K562 (cell line): ENCODE data around the gene SERPIND1. TPM values are rescaled to one million over a fixed set of nuclear protein-coding genes. Genes with fewer than 3 reads are reported as not detected.

ENCODE experiments used
- BDP1 ChIP-seq: IDR thresholded peaks from 3 replicates; pipeline ENCODE4 v1.6.1; 2011; ENCODE audit not compliant: insufficient read length, insufficient read depth
- CTCFL ChIP-seq: IDR thresholded peaks from 2 replicates; pipeline ENCODE4 v1.6.1; 2011; ENCODE audit warnings: borderline replicate concordance, low read depth, mild to moderate bottlenecking, moderate library complexity, low read length; ENCODE audit not compliant: insufficient read depth, poor library complexity, severe bottlenecking
- ELF4 ChIP-seq: fragments of 450-650 bp; formaldehyde crosslinking; IDR thresholded peaks from 2 replicates; pipeline ENCODE4 v1.4.0; 2022; ENCODE audit warnings: missing genetic modification characterization
- FOSL1 ChIP-seq: fragments of 200-800 bp; sonication (Bioruptor generic); conservative IDR thresholded peaks from 2 replicates; pipeline ENCODE4 v1.6.1; 2016; ENCODE audit warnings: missing genetic modification characterization, missing compliant biosample characterization
- JUNB ChIP-seq: fragments of 450-650 bp; formaldehyde crosslinking; conservative IDR thresholded peaks from 2 replicates; pipeline ENCODE4 v1.4.0; 2020; ENCODE audit warnings: mild to moderate bottlenecking
- KLF1 ChIP-seq: fragments of 450-650 bp; IDR thresholded peaks from 2 replicates; pipeline ENCODE4 v1.6.1; 2016; ENCODE audit warnings: missing genetic modification characterization, missing compliant biosample characterization
- MAFF ChIP-seq: IDR thresholded peaks from 2 replicates; pipeline ENCODE4 v1.6.1; 2012; ENCODE audit warnings: low read length, improper control_type of control experiment
- PRDM10 ChIP-seq: fragments of 450-650 bp; IDR thresholded peaks from 2 replicates; pipeline ENCODE4 v1.6.1; 2018; ENCODE audit not compliant: partially characterized antibody
- PREB ChIP-seq: sonication (generic); formaldehyde crosslinking; IDR thresholded peaks from 2 replicates; pipeline ENCODE4 v1.8.1; 2023; ENCODE audit warnings: mild to moderate bottlenecking, missing genetic modification reagents
- SRSF9 ChIP-seq: fragments of 200-400 bp; formaldehyde crosslinking; IDR thresholded peaks from 2 replicates; pipeline ENCODE4 v1.6.1; 2017; ENCODE audit warnings: low read depth, low read length, borderline replicate concordance
- TBP ChIP-seq: optimal IDR thresholded peaks from 2 replicates; pipeline ENCODE3; 2011; ENCODE audit warnings: low read depth, low read length, improper control_type of control experiment
- TEAD4 ChIP-seq, 2 experiments: sonication (generic) in 1 of 2; formaldehyde crosslinking in 1 of 2; IDR thresholded peaks; 2 replicates each; pipeline versions ENCODE4 v1.6.1 to v1.8.0; 2012 to 2022; ENCODE audit warnings: borderline replicate concordance in 1 of 2, inconsistent platforms in 1 of 2, low read length in 1 of 2, mild to moderate bottlenecking in 1 of 2, missing genetic modification reagents in 1 of 2
- XRCC5 ChIP-seq: fragments of 200-400 bp; formaldehyde crosslinking; IDR thresholded peaks from 2 replicates; pipeline ENCODE4 v1.6.1; 2017; ENCODE audit warnings: low read depth, mild to moderate bottlenecking, low read length
- ZEB2 ChIP-seq: fragments of 450-650 bp; IDR thresholded peaks from 2 replicates; pipeline ENCODE4 v1.6.1; 2016
- ZNF217 ChIP-seq: sonication (generic); formaldehyde crosslinking; IDR thresholded peaks from 2 replicates; pipeline ENCODE4 v1.8.0; 2022; ENCODE audit warnings: mild to moderate bottlenecking, missing genetic modification reagents
- ZNF384 ChIP-seq: IDR thresholded peaks from 2 replicates; pipeline ENCODE4 v1.6.1; 2012; ENCODE audit warnings: low read depth, low read length, improper control_type of control experiment
- ZNF395 ChIP-seq: fragments of 200-800 bp; sonication (Bioruptor generic); IDR thresholded peaks from 2 replicates; pipeline ENCODE4 v1.6.1; 2017; ENCODE audit warnings: missing genetic modification characterization, missing compliant biosample characterization
- ZNF764 ChIP-seq: fragments of 250-450 bp; sonication (Bioruptor Pico); IDR thresholded peaks from 2 replicates; pipeline ENCODE4 v1.4.0; 2020; ENCODE audit warnings: low read depth, mild to moderate bottlenecking, moderate library complexity
- polyA plus RNA-seq, 8 experiments: library from polyadenylated mRNA; depleted of rRNA in 4 of 8; stranded (reverse) in 5 of 8; unstranded in 3 of 8; fragments of >200 nt; fragmentation: Nextera tagmentation in 2 of 8; fragmentation: Illumina TruSeq in 1 of 8; extraction: Ambion mirVana in 2 of 8; extraction: Trizol in 1 of 8; gene quantifications; 2 replicates each; pipeline versions ENCODE4 v1.2.1 to v1.2.3, GENCODE V29; 2011 to 2014; ENCODE audit warnings: inconsistent platforms in 1 of 8, missing spikeins in 1 of 8
- total RNA-seq, 7 experiments: library from RNA; depleted of rRNA in 6 of 7; stranded (reverse); fragments of >200 nt in 6 of 7; fragmentation: Illumina TruSeq in 2 of 7; extraction: Trizol in 2 of 7; gene quantifications; 2 replicates each; pipeline versions ENCODE4 v1.2.1 to v1.2.3, GENCODE V29; 2011 to 2021; ENCODE audit warnings: low replicate concordance in 1 of 7

Gene SERPIND1
- total and polyA plus RNA-seq, 9 of the 15 experiments (the other 6 are each of a cell fraction or from before 2014, with no cell fraction given): 0.04 to 0.11 (median 0.09) TPM; not detected in 6

GRCh38 chr22:20805972-20806471, 32.1 kb downstream of the SERPIND1 start (continued):
- TF ChIP-seq FOSL1 (tag) (peak; percentile 95), XRCC5 (0 out of 2 replicates have a peak, but pooled peaks have one; percentile 26), BDP1 (no peak), ZNF384 (no peak), ZNF395 (CRISPR knock-in tag) (no peak), ZNF217 (CRISPR knock-in tag) (no peak), ZNF764 (CRISPR knock-in tag) (no peak), CTCFL (no peak), TEAD4 (IDR thresholded peaks at IDR 0.05; ENCODE audit: low read length) (peak; percentile 84), TEAD4 (CRISPR knock-in tag; IDR thresholded peaks at IDR 0.05; ENCODE audit: borderline replicate concordance) (peak; percentile 94; the same call in 1 of the 2 replicates), PREB (no peak), ELF4 (CRISPR knock-in tag) (0 out of 2 replicates have a peak, but pooled peaks have one; percentile 59), TBP (no peak), KLF1 (tag) (no peak), MAFF (peak; percentile 21; the same call in 1 of the 2 replicates), JUNB (CRISPR knock-in tag) (no peak), SRSF9 (no peak), ZEB2 (peak; percentile 60; the same call in 1 of the 2 replicates), PRDM10 (peak; percentile 7)
